Measurements from ENCODE around the gene NEU3.
"Not testable (repeated sequence)": the region's sequence is repeated elsewhere in the genome, so short reads cannot be mapped to it uniquely, and the experiment has no call there.

Gene NEU3

GRCh38 chr11:75029836-75030631 is 41.3 kb downstream of the NEU3 start:
- no peak for DNase-seq (ENCODE audit: low read depth)

GRCh38 chr11:75031224-75031753 is 42.6 kb downstream of the NEU3 start:
- DNase-seq (ENCODE audit: low read depth), result no peak

- peak; percentile 40 for DNase-seq (ENCODE audit: low read depth)
These were observed 43.2 kb downstream of the NEU3 start for GRCh38 chr11:75031771-75032549.

DNA sequence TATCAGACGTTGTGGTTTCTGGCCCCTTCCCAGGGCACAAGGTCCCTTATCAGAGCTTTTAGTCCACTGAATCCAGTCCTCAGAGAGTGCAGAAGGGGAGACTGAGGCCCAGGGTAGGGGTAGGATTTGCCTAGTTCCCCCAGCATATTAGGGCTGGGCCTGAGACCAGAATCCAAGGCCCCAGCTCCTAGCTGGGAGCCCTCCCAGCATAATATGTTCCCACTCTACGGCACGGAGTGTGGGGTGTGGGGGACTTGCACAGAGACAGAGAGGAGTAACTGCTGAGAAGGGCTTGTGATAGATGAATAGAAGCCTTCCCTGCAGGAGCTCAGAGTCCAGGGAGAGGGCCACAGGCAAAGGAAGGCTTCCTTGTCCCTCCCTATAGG is 43.8 kb downstream of the NEU3 start:
- DNase-seq (ENCODE audit: low read depth), result no peak

GRCh38 chr11:75033916-75034315 is 45.2 kb downstream of the NEU3 start:
- no peak for DNase-seq (ENCODE audit: low read depth)

DNA sequence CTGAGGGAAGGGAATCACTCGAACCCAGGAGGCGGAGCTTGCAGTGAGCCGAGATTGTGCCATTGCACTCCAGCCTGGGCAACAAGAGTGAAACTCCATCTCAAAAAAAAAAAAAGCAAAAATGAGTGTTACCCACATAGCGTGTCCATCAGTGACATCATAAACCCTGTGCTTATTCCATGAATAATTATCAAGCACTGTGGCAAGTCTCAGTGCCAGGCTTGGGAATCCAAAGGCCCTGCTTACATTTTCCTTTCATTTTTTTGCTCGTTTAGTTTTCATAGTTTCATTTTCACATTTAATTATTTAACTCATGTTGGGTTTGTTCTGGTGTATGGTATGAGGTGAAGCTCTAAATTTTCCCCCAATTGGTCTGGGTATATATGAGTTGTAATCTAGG is 46.5 kb downstream of the NEU3 start:
- no peak for DNase-seq (ENCODE audit: low read depth)

- DNase-seq (ENCODE audit: low read depth), result no peak
These were observed 47.3 kb downstream of the NEU3 start for GRCh38 chr11:75035911-75036565.

DNA sequence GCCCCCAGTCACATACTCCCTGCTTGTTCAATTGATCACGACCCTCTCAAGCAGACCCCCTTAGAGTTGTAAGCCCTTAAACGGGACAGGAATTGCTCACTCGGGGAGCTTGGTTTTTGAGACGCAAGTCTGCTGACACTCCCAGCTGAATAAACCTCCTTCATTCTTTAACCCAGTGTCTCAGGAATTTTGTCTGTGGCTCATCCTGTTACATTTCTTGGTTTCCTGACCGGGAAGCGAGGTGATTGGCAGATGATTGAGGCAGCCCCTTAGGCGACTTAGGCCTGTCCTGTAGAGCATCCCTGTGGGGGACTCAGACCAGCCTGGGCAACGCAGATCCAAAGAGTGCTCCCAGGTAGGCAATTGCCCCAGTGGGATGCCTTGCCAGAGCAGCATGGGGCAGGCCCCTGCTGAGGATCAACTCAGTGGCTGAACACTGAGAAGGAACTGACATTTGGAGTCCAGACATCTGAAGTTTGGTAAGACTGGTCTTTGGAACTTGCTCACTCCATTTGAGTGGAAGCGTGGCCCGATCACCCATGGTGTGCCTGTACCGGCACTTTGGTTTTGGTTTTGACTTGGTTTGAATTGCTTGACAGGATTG is 51.5 kb downstream of the NEU3 start:
- DNase-seq (ENCODE audit: low read depth), result no peak

GRCh38 chr11:75041263-75041662 is 52.5 kb downstream of the NEU3 start:
- DNase-seq (ENCODE audit: low read depth), result no peak

GRCh38 chr11:75041821-75042220 is 53.1 kb downstream of the NEU3 start:
- DNase-seq (ENCODE audit: low read depth), result not testable (repeated sequence)

GRCh38 chr11:75044381-75045170 is 55.8 kb downstream of the NEU3 start:
- DNase-seq (ENCODE audit: low read depth), result not testable (repeated sequence)

- DNase-seq (ENCODE audit: low read depth), result not testable (repeated sequence)
These were observed 57.9 kb downstream of the NEU3 start for GRCh38 chr11:75046668-75047067.

DNA sequence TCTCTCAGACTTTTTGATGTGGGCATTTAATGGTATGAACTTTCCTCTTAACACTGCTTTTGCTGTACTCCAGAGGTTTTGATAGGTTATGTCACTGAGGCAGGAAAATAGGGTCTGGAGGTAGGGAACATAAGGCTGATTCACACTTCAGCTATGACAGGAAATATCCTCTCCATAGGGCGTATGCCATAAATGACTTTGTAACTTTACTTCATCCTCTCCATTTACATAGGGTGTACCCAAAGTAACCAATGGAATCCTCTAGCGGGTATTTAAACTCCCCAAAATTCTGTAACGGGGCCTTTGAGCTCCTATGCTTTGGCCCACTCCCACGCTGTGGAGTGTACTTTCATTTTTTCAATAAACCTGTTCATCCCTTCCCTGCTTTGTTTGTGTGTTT is 58.5 kb downstream of the NEU3 start:
- DNase-seq (ENCODE audit: low read depth), result no peak

- DNase-seq (ENCODE audit: low read depth), result not testable (repeated sequence)
These were observed 61.0 kb downstream of the NEU3 start for GRCh38 chr11:75049501-75050266.

GRCh38 chr11:75050516-75050915 is 61.8 kb downstream of the NEU3 start:
- DNase-seq (ENCODE audit: low read depth), result no peak

GRCh38 chr11:75051043-75051442 is 62.3 kb downstream of the NEU3 start:
- DNase-seq (ENCODE audit: low read depth), result no peak

DNA sequence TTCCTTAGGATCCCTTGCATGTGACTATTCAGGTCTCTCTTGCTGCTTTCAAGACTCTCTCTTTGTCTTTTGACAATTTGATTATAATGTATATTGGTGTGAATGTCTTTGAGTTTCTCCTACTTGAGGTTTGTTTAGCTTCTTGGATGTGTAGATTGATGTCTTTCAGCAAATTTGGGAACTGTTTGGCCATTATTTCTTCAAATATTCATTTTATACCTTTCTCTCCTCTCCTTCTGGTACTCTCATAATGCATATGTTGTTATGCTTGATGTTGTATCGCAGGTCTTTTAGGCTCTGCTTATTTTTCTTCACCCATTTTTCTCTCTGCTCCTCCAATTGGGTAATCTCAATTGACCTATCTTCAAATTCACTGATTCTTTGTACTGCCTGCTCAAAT is 63.7 kb downstream of the NEU3 start:
- no peak for DNase-seq (ENCODE audit: low read depth)

GRCh38 chr11:75055511-75055910 is 66.8 kb downstream of the NEU3 start:
- DNase-seq (ENCODE audit: low read depth), result no peak

GRCh38 chr11:75056814-75057213 is 68.1 kb downstream of the NEU3 start:
- DNase-seq (ENCODE audit: low read depth), result no peak

GRCh38 chr11:75059299-75059698 is 70.6 kb downstream of the NEU3 start:
- DNase-seq (ENCODE audit: low read depth), result no peak
